GM12878 (cell line): ENCODE measurements around the gene STK11.

Experiments
- CBFB ChIP-seq: IDR thresholded peaks from 2 replicates; pipeline ENCODE4 v1.6.1; 2016; ENCODE audit warnings: antibody characterized with exemption, low read depth
- CBX5 ChIP-seq: sonication (generic); IDR thresholded peaks from 2 replicates; pipeline ENCODE4 v1.6.1; 2016; ENCODE audit warnings: low read depth, moderate library complexity, mild to moderate bottlenecking, inconsistent platforms
- CTCF ChIP-seq, 3 experiments: IDR thresholded peaks in 2 of 3; conservative IDR thresholded peaks in 1 of 3; 2 replicates each; pipeline ENCODE4 v1.5.1; 2011; ENCODE audit warnings: low read depth in 3 of 3, low read length in 3 of 3, mild to moderate bottlenecking in 3 of 3, control low read depth in 2 of 3, moderate library complexity in 2 of 3, inconsistent platforms in 1 of 3, mixed read lengths in 1 of 3; ENCODE audit not compliant: control insufficient read depth in 2 of 3, insufficient read depth in 1 of 3; ENCODE audit errors: extremely low read depth in 1 of 3
- ELK1 ChIP-seq: IDR thresholded peaks from 2 replicates; pipeline ENCODE4 v1.6.1; 2012; ENCODE audit warnings: low read depth, low read length, improper control_type of control experiment
- ETV6 ChIP-seq, 2 experiments: fragments of 450-650 bp in 1 of 2; IDR thresholded peaks in 1 of 2; conservative IDR thresholded peaks in 1 of 2; 2 replicates each; pipeline ENCODE4 v1.6.1; 2014; ENCODE audit warnings: antibody characterized with exemption in 1 of 2, borderline replicate concordance in 1 of 2, low read depth in 1 of 2, mild to moderate bottlenecking in 1 of 2, moderate library complexity in 1 of 2
- MYC ChIP-seq: IDR thresholded peaks from 2 replicates; pipeline ENCODE4 v1.6.1; 2011; ENCODE audit warnings: mild to moderate bottlenecking, low read length, moderate library complexity, inconsistent platforms; ENCODE audit not compliant: insufficient read depth, insufficient replicate concordance, insufficient read length, severe bottlenecking
- POLR2AphosphoS5 ChIP-seq: IDR thresholded peaks from 2 replicates; pipeline ENCODE4 v1.6.1; 2011; ENCODE audit warnings: mild to moderate bottlenecking, low read length, inconsistent platforms
- POU2F2 ChIP-seq: IDR thresholded peaks from 3 replicates; pipeline ENCODE4 v1.6.1; 2011; ENCODE audit warnings: low read depth, mild to moderate bottlenecking, low read length, borderline replicate concordance
- SIN3A ChIP-seq: IDR thresholded peaks from 2 replicates; pipeline ENCODE4 v1.6.1; 2012; ENCODE audit warnings: low read depth, low read length, improper control_type of control experiment

- no peak for TF ChIP-seq CBX5
- no peak for TF ChIP-seq CBFB
- no peak for TF ChIP-seq MYC
- no peak for TF ChIP-seq POU2F2
- no peak for TF ChIP-seq SIN3A
- TF ChIP-seq ELK1: no peak
- no peak for TF ChIP-seq CTCF (IDR thresholded peaks at IDR 0.05 in 2 of 3, conservative IDR thresholded peaks at IDR 0.05 in 1 of 3; ENCODE audit: control insufficient read depth in 2 of 3, extremely low read depth in 1 of 3, insufficient read depth in 1 of 3, low read depth in 3 of 3, low read length in 3 of 3)
- no peak for TF ChIP-seq ETV6 (conservative IDR thresholded peaks at IDR 0.05 in 1 of 2, IDR thresholded peaks at IDR 0.05 in 1 of 2; ENCODE audit: borderline replicate concordance in 1 of 2, low read depth in 1 of 2)
- TF ChIP-seq POLR2AphosphoS5: no peak
Measured at GRCh38 chr19:1177322-1178114, 28.1 kb upstream of the STK11 start.
